WTC11 (cell line): ENCODE data around the gene SLC44A1. TPM values are rescaled to one million over a fixed set of nuclear protein-coding genes. Genes with fewer than 3 reads are reported as not detected.

Experiments used
- ATAC-seq: fragments of 200-7000 bp; cut with Tn5 transposase; 2 replicates; pipeline ENCODE4 v1.10.0; 2021; ENCODE audit warnings: mild to moderate bottlenecking, moderate library complexity
- CTCF ChIA-PET: fragments of 300-600 bp; sonication (Branson Sonifier 250); formaldehyde crosslinking; loops from one replicate; lab custom pipeline; 2021; ENCODE audit warnings: antibody characterized with exemption; lab: Charles Lee
- POLR2A ChIA-PET: fragments of 350-600 bp; sonication (Branson Sonifier 250); formaldehyde crosslinking; loops from one replicate; lab custom pipeline; 2021; ENCODE audit warnings: antibody characterized with exemption; lab: Charles Lee
- DNase-seq: peaks from one replicate; pipeline ENCODE4 v3.0.0; 2021; ENCODE audit warnings: low spot score
- H3K27ac Mint-ChIP-seq: 2 replicates; pipeline ENCODE4 v1.8.0; 2021; ENCODE audit warnings: mixed read lengths
- H3K27me3 Mint-ChIP-seq: 2 replicates; pipeline ENCODE4 v1.8.0; 2021; ENCODE audit warnings: low read depth, mild to moderate bottlenecking, moderate library complexity, mixed read lengths
- H3K36me3 Mint-ChIP-seq: 2 replicates; pipeline ENCODE4 v1.8.0; 2021; ENCODE audit warnings: mixed read lengths
- H3K4me1 Mint-ChIP-seq: 2 replicates; pipeline ENCODE4 v1.8.0; 2022; ENCODE audit warnings: mixed read lengths
- H3K4me3 Mint-ChIP-seq: 2 replicates; pipeline ENCODE4 v1.8.0; 2021; ENCODE audit warnings: mild to moderate bottlenecking, moderate library complexity, mixed read lengths
- H3K9me3 Mint-ChIP-seq: 2 replicates; pipeline ENCODE4 v1.8.0; 2021; ENCODE audit warnings: mixed read lengths
- ATF1 ChIP-seq: sonication (generic); formaldehyde crosslinking; IDR thresholded peaks from 2 replicates; pipeline ENCODE4 v1.8.1; 2023; ENCODE audit warnings: mild to moderate bottlenecking, moderate library complexity, missing genetic modification reagents
- CREB1 ChIP-seq: sonication (generic); formaldehyde crosslinking; IDR thresholded peaks from 2 replicates; pipeline ENCODE4 v1.8.0; 2023; ENCODE audit warnings: mild to moderate bottlenecking, missing genetic modification reagents
- ESRRA ChIP-seq: sonication (generic); formaldehyde crosslinking; IDR thresholded peaks from 2 replicates; pipeline ENCODE4 v1.8.1; 2022; ENCODE audit warnings: mild to moderate bottlenecking, missing genetic modification reagents, borderline replicate concordance
- ETV6 ChIP-seq: sonication (generic); formaldehyde crosslinking; IDR thresholded peaks from 2 replicates; pipeline ENCODE4 v1.8.1; 2022; ENCODE audit warnings: mild to moderate bottlenecking, missing genetic modification reagents
- GABPB1 ChIP-seq: sonication (generic); formaldehyde crosslinking; IDR thresholded peaks from 2 replicates; pipeline ENCODE4 v1.8.1; 2023; ENCODE audit warnings: mild to moderate bottlenecking, missing genetic modification reagents
- GTF2I ChIP-seq: fragments of 250-450 bp; sonication (Bioruptor Pico); conservative IDR thresholded peaks from 2 replicates; pipeline ENCODE4 v1.4.0; 2021; ENCODE audit warnings: mild to moderate bottlenecking
- IRF2 ChIP-seq: sonication (generic); formaldehyde crosslinking; IDR thresholded peaks from 2 replicates; pipeline ENCODE4 v1.8.0; 2022; ENCODE audit warnings: low read depth, missing genetic modification reagents, borderline replicate concordance
- JAZF1 ChIP-seq: fragments of 250-450 bp; sonication (Bioruptor Pico); IDR thresholded peaks from 2 replicates; pipeline ENCODE4 v1.9.0; 2021; ENCODE audit warnings: moderate library complexity, mild to moderate bottlenecking, inconsistent platforms
- JUN ChIP-seq: sonication (generic); formaldehyde crosslinking; IDR thresholded peaks from 2 replicates; pipeline ENCODE4 v1.8.0; 2023; ENCODE audit warnings: mild to moderate bottlenecking, missing genetic modification reagents
- NFYB ChIP-seq: sonication (generic); formaldehyde crosslinking; conservative IDR thresholded peaks from 2 replicates; pipeline ENCODE4 v1.8.0; 2022; ENCODE audit warnings: low read depth, missing genetic modification reagents
- NR2C2 ChIP-seq: sonication (generic); formaldehyde crosslinking; IDR thresholded peaks from 2 replicates; pipeline ENCODE4 v1.8.0; 2022; ENCODE audit warnings: mild to moderate bottlenecking, missing genetic modification reagents
- NR3C1 ChIP-seq: sonication (generic); formaldehyde crosslinking; conservative IDR thresholded peaks from 2 replicates; pipeline ENCODE4 v1.8.1; 2023; ENCODE audit warnings: low read depth, mild to moderate bottlenecking, missing genetic modification reagents
- OVOL2 ChIP-seq: fragments of 250-450 bp; sonication (Bioruptor Pico); IDR thresholded peaks from 2 replicates; pipeline ENCODE4 v1.9.0; 2021; ENCODE audit warnings: mild to moderate bottlenecking, borderline replicate concordance
- PRRX2 ChIP-seq: fragments of 250-450 bp; sonication (Bioruptor Pico); IDR thresholded peaks from 2 replicates; pipeline ENCODE4 v1.8.0; 2021; ENCODE audit warnings: mild to moderate bottlenecking
- SMAD3 ChIP-seq: sonication (generic); formaldehyde crosslinking; IDR thresholded peaks from 2 replicates; pipeline ENCODE4 v1.8.0; 2022; ENCODE audit warnings: missing genetic modification reagents, mild to moderate bottlenecking, borderline replicate concordance
- SMAD4 ChIP-seq: sonication (generic); formaldehyde crosslinking; IDR thresholded peaks from 2 replicates; pipeline ENCODE4 v1.8.0; 2022; ENCODE audit warnings: mild to moderate bottlenecking, missing genetic modification reagents
- SP1 ChIP-seq: sonication (generic); formaldehyde crosslinking; conservative IDR thresholded peaks from 2 replicates; pipeline ENCODE4 v1.8.1; 2022; ENCODE audit warnings: missing genetic modification reagents
- TCF7 ChIP-seq: sonication (generic); formaldehyde crosslinking; IDR thresholded peaks from 2 replicates; pipeline ENCODE4 v1.8.0; 2022; ENCODE audit warnings: mild to moderate bottlenecking, low read depth, missing genetic modification reagents, moderate library complexity
- TEAD1 ChIP-seq: sonication (generic); formaldehyde crosslinking; IDR thresholded peaks from 2 replicates; pipeline ENCODE4 v1.8.0; 2022; ENCODE audit warnings: mild to moderate bottlenecking, missing genetic modification reagents
- TP53 ChIP-seq: sonication (generic); formaldehyde crosslinking; IDR thresholded peaks from 2 replicates; pipeline ENCODE4 v1.8.1; 2023; ENCODE audit warnings: mild to moderate bottlenecking, missing genetic modification reagents
- ZBTB21 ChIP-seq: sonication (generic); formaldehyde crosslinking; IDR thresholded peaks from 2 replicates; pipeline ENCODE4 v1.8.1; 2023; ENCODE audit warnings: mild to moderate bottlenecking, missing genetic modification reagents, borderline replicate concordance
- ZNF396 ChIP-seq: fragments of 250-450 bp; sonication (Bioruptor Pico); IDR thresholded peaks from 2 replicates; pipeline ENCODE4 v1.8.0; 2021; ENCODE audit warnings: mild to moderate bottlenecking, moderate library complexity, borderline replicate concordance
- ZNF423 ChIP-seq: fragments of 250-450 bp; sonication (Bioruptor Pico); IDR thresholded peaks from 2 replicates; pipeline ENCODE4 v2.1.2; 2022; ENCODE audit warnings: mild to moderate bottlenecking, moderate library complexity
- total RNA-seq: library from RNA; stranded (reverse); gene quantifications from 3 replicates; pipeline ENCODE4 v1.2.3, GENCODE V29; 2021
- TF ChIP-seq, protein P1 (sequence below): sonication (generic); formaldehyde crosslinking; IDR thresholded peaks from 2 replicates; pipeline ENCODE4 v1.8.0; 2022; ENCODE audit warnings: mild to moderate bottlenecking, missing genetic modification reagents
- TF ChIP-seq, protein P2 (sequence below): sonication (generic); formaldehyde crosslinking; conservative IDR thresholded peaks from 2 replicates; pipeline ENCODE4 v1.8.1; 2022; ENCODE audit warnings: mild to moderate bottlenecking, missing genetic modification reagents
- TF ChIP-seq, protein P3 (sequence below): fragments of 250-450 bp; sonication (Bioruptor Pico); IDR thresholded peaks from 2 replicates; pipeline ENCODE4 v1.9.0; 2021; ENCODE audit warnings: mild to moderate bottlenecking, borderline replicate concordance
- TF ChIP-seq, protein P4 (sequence below): sonication (generic); formaldehyde crosslinking; IDR thresholded peaks from 2 replicates; pipeline ENCODE4 v1.8.0; 2023; ENCODE audit warnings: missing genetic modification reagents
- TF ChIP-seq, protein P5 (sequence below): sonication (generic); formaldehyde crosslinking; IDR thresholded peaks from 2 replicates; pipeline ENCODE4 v1.8.0; 2022; ENCODE audit warnings: mild to moderate bottlenecking, missing genetic modification reagents
- TF ChIP-seq, protein P6 (sequence below): sonication (generic); formaldehyde crosslinking; IDR thresholded peaks from 2 replicates; pipeline ENCODE4 v1.8.0; 2022; ENCODE audit warnings: mild to moderate bottlenecking, missing genetic modification reagents

The SLC44A1 gene
- total RNA-seq, 1 experiment from 2014 or later: 48.9 TPM

DNA sequence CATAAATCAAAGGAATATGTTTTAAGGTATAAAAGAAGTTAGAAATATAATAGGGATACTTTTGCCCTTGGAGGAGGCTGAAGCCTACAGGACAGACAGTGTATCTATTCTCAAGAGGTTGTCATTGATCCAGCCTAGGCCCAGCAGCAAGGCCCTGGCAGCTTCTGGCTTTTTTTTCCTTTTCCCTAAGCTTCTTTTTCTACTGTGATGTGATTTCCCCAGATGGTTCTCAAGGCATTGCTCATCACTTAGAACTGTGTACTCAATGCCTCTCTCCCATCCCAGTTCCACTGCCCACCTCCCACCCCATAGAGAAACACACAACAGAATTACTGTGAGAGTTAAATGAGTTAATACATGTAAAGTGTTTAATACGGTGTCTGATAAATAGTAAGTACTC lies 88.6 kb downstream of the SLC44A1 start (continued):
- TF ChIP-seq CREB1 (CRISPR knock-in tag) (no peak), ESRRA (CRISPR knock-in tag) (no peak), NR3C1 (CRISPR knock-in tag) (no peak), JUN (CRISPR knock-in tag) (no peak), SP1 (no peak), TEAD1 (no peak)
- TF ChIP-seq, protein P1, sequence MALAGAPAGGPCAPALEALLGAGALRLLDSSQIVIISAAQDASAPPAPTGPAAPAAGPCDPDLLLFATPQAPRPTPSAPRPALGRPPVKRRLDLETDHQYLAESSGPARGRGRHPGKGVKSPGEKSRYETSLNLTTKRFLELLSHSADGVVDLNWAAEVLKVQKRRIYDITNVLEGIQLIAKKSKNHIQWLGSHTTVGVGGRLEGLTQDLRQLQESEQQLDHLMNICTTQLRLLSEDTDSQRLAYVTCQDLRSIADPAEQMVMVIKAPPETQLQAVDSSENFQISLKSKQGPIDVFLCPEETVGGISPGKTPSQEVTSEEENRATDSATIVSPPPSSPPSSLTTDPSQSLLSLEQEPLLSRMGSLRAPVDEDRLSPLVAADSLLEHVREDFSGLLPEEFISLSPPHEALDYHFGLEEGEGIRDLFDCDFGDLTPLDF: no peak
- TF ChIP-seq, protein P2, sequence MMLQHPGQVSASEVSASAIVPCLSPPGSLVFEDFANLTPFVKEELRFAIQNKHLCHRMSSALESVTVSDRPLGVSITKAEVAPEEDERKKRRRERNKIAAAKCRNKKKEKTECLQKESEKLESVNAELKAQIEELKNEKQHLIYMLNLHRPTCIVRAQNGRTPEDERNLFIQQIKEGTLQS: no peak
- TF ChIP-seq, protein P3, sequence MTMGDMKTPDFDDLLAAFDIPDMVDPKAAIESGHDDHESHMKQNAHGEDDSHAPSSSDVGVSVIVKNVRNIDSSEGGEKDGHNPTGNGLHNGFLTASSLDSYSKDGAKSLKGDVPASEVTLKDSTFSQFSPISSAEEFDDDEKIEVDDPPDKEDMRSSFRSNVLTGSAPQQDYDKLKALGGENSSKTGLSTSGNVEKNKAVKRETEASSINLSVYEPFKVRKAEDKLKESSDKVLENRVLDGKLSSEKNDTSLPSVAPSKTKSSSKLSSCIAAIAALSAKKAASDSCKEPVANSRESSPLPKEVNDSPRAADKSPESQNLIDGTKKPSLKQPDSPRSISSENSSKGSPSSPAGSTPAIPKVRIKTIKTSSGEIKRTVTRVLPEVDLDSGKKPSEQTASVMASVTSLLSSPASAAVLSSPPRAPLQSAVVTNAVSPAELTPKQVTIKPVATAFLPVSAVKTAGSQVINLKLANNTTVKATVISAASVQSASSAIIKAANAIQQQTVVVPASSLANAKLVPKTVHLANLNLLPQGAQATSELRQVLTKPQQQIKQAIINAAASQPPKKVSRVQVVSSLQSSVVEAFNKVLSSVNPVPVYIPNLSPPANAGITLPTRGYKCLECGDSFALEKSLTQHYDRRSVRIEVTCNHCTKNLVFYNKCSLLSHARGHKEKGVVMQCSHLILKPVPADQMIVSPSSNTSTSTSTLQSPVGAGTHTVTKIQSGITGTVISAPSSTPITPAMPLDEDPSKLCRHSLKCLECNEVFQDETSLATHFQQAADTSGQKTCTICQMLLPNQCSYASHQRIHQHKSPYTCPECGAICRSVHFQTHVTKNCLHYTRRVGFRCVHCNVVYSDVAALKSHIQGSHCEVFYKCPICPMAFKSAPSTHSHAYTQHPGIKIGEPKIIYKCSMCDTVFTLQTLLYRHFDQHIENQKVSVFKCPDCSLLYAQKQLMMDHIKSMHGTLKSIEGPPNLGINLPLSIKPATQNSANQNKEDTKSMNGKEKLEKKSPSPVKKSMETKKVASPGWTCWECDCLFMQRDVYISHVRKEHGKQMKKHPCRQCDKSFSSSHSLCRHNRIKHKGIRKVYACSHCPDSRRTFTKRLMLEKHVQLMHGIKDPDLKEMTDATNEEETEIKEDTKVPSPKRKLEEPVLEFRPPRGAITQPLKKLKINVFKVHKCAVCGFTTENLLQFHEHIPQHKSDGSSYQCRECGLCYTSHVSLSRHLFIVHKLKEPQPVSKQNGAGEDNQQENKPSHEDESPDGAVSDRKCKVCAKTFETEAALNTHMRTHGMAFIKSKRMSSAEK (CRISPR knock-in tag): no peak

DNA sequence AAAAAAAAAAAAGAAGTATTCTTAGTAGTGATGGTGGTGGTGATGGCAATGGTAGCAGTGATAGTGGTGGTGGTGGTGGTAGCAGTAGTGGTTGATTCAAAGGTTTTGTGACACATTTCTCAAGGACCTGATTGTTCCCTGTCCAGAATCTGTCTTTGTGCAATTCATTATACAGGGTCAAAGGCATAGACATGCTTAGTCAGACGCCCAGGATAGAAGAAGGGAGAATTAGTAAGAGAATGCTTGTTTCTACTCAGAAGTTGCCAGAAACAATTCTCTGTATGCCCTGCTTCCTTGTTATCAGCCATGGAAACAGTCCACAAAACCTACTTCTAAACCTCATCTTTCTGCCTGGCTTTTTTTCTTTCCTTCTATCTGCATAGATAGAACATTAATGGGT lies 89.4 kb downstream of the SLC44A1 start:
- TF ChIP-seq, protein P4, sequence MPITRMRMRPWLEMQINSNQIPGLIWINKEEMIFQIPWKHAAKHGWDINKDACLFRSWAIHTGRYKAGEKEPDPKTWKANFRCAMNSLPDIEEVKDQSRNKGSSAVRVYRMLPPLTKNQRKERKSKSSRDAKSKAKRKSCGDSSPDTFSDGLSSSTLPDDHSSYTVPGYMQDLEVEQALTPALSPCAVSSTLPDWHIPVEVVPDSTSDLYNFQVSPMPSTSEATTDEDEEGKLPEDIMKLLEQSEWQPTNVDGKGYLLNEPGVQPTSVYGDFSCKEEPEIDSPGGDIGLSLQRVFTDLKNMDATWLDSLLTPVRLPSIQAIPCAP: no peak
- no peak for TF ChIP-seq OVOL2
- TF ChIP-seq, protein P2: no peak
- TF ChIP-seq ZNF396: no peak
- TF ChIP-seq, protein P5, sequence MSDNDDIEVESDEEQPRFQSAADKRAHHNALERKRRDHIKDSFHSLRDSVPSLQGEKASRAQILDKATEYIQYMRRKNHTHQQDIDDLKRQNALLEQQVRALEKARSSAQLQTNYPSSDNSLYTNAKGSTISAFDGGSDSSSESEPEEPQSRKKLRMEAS: no peak
- TF ChIP-seq NFYB (CRISPR knock-in tag): no peak
- TF ChIP-seq PRRX2: no peak
- no peak for TF ChIP-seq ZBTB21
- no peak for TF ChIP-seq TCF7 (CRISPR knock-in tag)
- no peak for TF ChIP-seq ATF1 (CRISPR knock-in tag)
- no peak for TF ChIP-seq NR2C2 (CRISPR knock-in tag)
- DNase-seq: no peak
- ChIA-PET CTCF (no interaction called here), POLR2A (no interaction called here)
- H3K36me3 Mint-ChIP-seq: peaks cover 15% of the 10 kb centered on the region
- no peak overlapping the region for H3K4me3 Mint-ChIP-seq
- no peak overlapping the region for H3K27ac Mint-ChIP-seq
- H3K27me3 Mint-ChIP-seq: no peaks in the 10 kb centered on the region
- no peak for ATAC-seq
- no peaks in the 10 kb centered on the region for H3K9me3 Mint-ChIP-seq
- H3K4me1 Mint-ChIP-seq: peaks cover 8% of the 10 kb centered on the region

DNA sequence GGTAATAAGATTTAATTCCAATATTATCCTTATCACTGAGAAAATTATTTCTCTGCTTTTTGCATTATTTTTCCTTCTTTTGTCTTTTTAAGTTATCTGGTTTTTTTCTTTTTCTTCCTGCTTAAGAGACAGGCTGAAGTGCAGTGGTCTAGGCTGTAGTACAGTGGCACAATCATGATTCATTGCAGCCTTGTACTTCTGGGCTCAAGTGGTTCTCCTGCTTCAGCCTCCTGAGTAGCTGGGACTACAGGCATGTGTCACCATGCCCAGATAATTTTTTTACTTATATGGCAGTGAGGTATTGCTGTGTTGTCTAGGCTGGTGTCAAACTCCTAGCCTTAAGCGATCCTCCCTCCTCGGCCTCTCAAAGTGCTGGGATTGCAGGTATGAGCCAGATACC lies 93.9 kb downstream of the SLC44A1 start:
- no peak overlapping the region for H3K4me3 Mint-ChIP-seq
- POLR2A ChIA-PET: no interaction called here
- DNase-seq (no peak), ATAC-seq (no peak)
- H3K4me1 Mint-ChIP-seq: no peaks in the 10 kb centered on the region
- no peaks in the 10 kb centered on the region for H3K27me3 Mint-ChIP-seq
- CTCF ChIA-PET: no interaction called here
- no peaks in the 10 kb centered on the region for H3K9me3 Mint-ChIP-seq
- H3K36me3 Mint-ChIP-seq: peaks cover 15% of the 10 kb centered on the region
- H3K27ac Mint-ChIP-seq: no peak overlapping the region
- TF ChIP-seq GABPB1 (no peak), ZNF423 (CRISPR knock-in tag) (no peak), SMAD3 (no peak), PRRX2 (no peak), TP53 (CRISPR knock-in tag) (no peak), SMAD4 (CRISPR knock-in tag) (no peak), GTF2I (CRISPR knock-in tag) (no peak), JAZF1 (no peak), NR2C2 (CRISPR knock-in tag) (no peak), IRF2 (CRISPR knock-in tag) (no peak), OVOL2 (no peak), ETV6 (CRISPR knock-in tag) (no peak)
- TF ChIP-seq, protein P6, sequence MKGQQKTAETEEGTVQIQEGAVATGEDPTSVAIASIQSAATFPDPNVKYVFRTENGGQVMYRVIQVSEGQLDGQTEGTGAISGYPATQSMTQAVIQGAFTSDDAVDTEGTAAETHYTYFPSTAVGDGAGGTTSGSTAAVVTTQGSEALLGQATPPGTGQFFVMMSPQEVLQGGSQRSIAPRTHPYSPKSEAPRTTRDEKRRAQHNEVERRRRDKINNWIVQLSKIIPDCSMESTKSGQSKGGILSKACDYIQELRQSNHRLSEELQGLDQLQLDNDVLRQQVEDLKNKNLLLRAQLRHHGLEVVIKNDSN (CRISPR knock-in tag): no peak
